Activated naive CD8-positive, alpha-beta T cell (primary cell): ENCODE results near the gene NCKAP5.

Experiments used
- H3K27ac Mint-ChIP-seq: one replicate; pipeline ENCODE4 v1.8.0; 2021; ENCODE audit warnings: mixed read lengths
- H3K27me3 Mint-ChIP-seq: one replicate; pipeline ENCODE4 v1.8.0; 2021; ENCODE audit warnings: mixed read lengths
- H3K36me3 Mint-ChIP-seq: one replicate; pipeline ENCODE4 v1.8.0; 2021; ENCODE audit warnings: mixed read lengths
- H3K4me1 Mint-ChIP-seq: one replicate; pipeline ENCODE4 v1.8.0; 2021; ENCODE audit warnings: low read depth, mixed read lengths
- H3K4me3 Mint-ChIP-seq: one replicate; pipeline ENCODE4 v1.8.0; 2021; ENCODE audit warnings: mild to moderate bottlenecking, mixed read lengths
- H3K9me3 Mint-ChIP-seq: one replicate; pipeline ENCODE4 v1.8.0; 2021; ENCODE audit warnings: low read depth, mixed read lengths

NCKAP5 gene

GRCh38 chr2:133425612-133426011 is 142.7 kb downstream of the NCKAP5 start:
- no peak overlapping the region for H3K27ac Mint-ChIP-seq
- no peaks in the 10 kb centered on the region for H3K9me3 Mint-ChIP-seq
- H3K4me1 Mint-ChIP-seq, result no peaks in the 10 kb centered on the region
- no peaks in the 10 kb centered on the region for H3K36me3 Mint-ChIP-seq
- H3K4me3 Mint-ChIP-seq, result no peak overlapping the region
- peaks cover 3% of the 10 kb centered on the region for H3K27me3 Mint-ChIP-seq

GRCh38 chr2:133424876-133425275 is 143.4 kb downstream of the NCKAP5 start:
- Mint-ChIP-seq H3K9me3 (no peaks in the 10 kb centered on the region), H3K4me1 (no peaks in the 10 kb centered on the region), H3K36me3 (no peaks in the 10 kb centered on the region), H3K4me3 (no peak overlapping the region), H3K27me3 (peaks cover 3% of the 10 kb centered on the region), H3K27ac (no peak overlapping the region)

GRCh38 chr2:133422931-133423351 is 145.3 kb downstream of the NCKAP5 start:
- H3K4me3 Mint-ChIP-seq, result no peak overlapping the region
- H3K36me3 Mint-ChIP-seq, result no peaks in the 10 kb centered on the region
- H3K27me3 Mint-ChIP-seq, result peaks cover 5% of the 10 kb centered on the region
- no peaks in the 10 kb centered on the region for H3K4me1 Mint-ChIP-seq
- no peak overlapping the region for H3K27ac Mint-ChIP-seq
- no peaks in the 10 kb centered on the region for H3K9me3 Mint-ChIP-seq

- H3K36me3 Mint-ChIP-seq, result no peaks in the 10 kb centered on the region
- no peak overlapping the region for H3K4me3 Mint-ChIP-seq
- H3K27me3 Mint-ChIP-seq, result peaks cover 5% of the 10 kb centered on the region
- H3K9me3 Mint-ChIP-seq, result no peaks in the 10 kb centered on the region
- H3K4me1 Mint-ChIP-seq, result no peaks in the 10 kb centered on the region
- H3K27ac Mint-ChIP-seq, result no peak overlapping the region
These were observed 146.5 kb downstream of the NCKAP5 start for GRCh38 chr2:133421516-133422324.

- Mint-ChIP-seq H3K4me1 (no peaks in the 10 kb centered on the region), H3K4me3 (no peak overlapping the region), H3K36me3 (no peaks in the 10 kb centered on the region), H3K27me3 (peaks cover 5% of the 10 kb centered on the region), H3K27ac (no peak overlapping the region), H3K9me3 (no peaks in the 10 kb centered on the region)
These were observed 147.5 kb downstream of the NCKAP5 start for GRCh38 chr2:133420788-133421187.

- Mint-ChIP-seq H3K36me3 (no peaks in the 10 kb centered on the region), H3K27me3 (peaks cover 2% of the 10 kb centered on the region), H3K27ac (no peak overlapping the region), H3K4me3 (no peak overlapping the region), H3K9me3 (no peaks in the 10 kb centered on the region), H3K4me1 (no peaks in the 10 kb centered on the region)
These were observed 149.6 kb downstream of the NCKAP5 start for GRCh38 chr2:133418671-133419070.

DNA sequence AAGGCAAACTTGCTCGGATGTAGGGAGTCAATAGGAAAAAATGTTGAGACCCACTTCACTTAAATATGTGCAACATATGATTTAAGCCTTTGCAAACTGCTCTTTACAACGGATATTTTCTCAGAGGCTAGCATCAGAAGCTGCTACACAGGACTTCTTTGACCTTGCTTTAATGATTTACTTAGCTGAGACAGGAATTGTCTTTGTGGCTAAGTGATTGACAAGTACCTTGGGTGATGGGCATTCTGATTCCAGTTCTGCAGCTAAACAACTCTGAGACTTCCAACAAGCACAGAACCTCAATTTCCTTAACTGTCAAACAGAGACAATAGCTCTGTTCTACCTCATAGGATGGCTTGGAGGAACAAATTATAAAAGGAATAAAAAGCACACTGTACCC is 150.2 kb downstream of the NCKAP5 start:
- H3K9me3 Mint-ChIP-seq, result no peaks in the 10 kb centered on the region
- H3K36me3 Mint-ChIP-seq, result no peaks in the 10 kb centered on the region
- peaks cover 2% of the 10 kb centered on the region for H3K27me3 Mint-ChIP-seq
- no peak overlapping the region for H3K27ac Mint-ChIP-seq
- no peaks in the 10 kb centered on the region for H3K4me1 Mint-ChIP-seq
- no peak overlapping the region for H3K4me3 Mint-ChIP-seq

DNA sequence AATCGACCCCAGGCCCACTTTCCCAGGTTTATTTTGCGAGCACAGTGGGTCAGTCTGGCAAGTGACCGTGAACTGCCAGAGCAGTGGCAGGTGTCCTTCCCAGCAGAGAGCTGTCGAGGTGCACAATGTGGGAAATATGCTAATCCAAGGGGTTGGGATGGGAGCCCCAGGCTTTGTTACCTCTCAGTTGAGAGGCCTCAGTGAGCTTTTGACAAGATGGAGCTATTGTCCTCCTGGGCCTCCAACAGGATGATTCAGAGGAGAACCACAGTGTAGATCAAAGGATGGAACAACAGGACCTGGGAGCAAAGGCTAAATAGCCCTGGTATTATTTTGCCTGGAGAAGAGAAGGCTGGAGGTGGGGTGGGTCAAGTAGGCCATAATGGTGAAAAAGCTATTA is 150.8 kb downstream of the NCKAP5 start:
- no peaks in the 10 kb centered on the region for H3K36me3 Mint-ChIP-seq
- no peak overlapping the region for H3K27ac Mint-ChIP-seq
- no peak overlapping the region for H3K4me3 Mint-ChIP-seq
- H3K9me3 Mint-ChIP-seq, result no peaks in the 10 kb centered on the region
- peaks cover 2% of the 10 kb centered on the region for H3K27me3 Mint-ChIP-seq
- no peaks in the 10 kb centered on the region for H3K4me1 Mint-ChIP-seq

DNA sequence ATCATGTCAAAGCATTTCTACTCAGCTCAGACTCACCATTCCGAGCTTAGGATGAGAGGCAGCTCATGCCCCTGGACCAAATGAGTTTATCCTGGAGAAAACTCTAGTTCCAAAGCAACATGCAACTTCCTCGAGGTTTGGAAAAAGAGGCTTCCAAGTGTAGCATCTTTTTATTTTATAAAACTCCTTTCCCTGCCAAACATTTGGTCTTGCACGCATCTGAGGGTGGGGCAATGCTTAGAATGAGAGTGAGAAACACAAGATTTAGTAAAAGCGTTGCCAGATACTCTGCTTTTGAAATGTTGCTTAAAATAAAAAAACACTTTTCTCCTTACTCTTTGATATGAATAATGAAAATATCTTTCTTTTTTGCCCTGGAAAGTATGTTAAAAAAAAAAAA is 151.5 kb downstream of the NCKAP5 start:
- peaks cover 2% of the 10 kb centered on the region for H3K27me3 Mint-ChIP-seq
- no peaks in the 10 kb centered on the region for H3K9me3 Mint-ChIP-seq
- no peaks in the 10 kb centered on the region for H3K36me3 Mint-ChIP-seq
- H3K27ac Mint-ChIP-seq, result no peak overlapping the region
- H3K4me1 Mint-ChIP-seq, result no peaks in the 10 kb centered on the region
- no peak overlapping the region for H3K4me3 Mint-ChIP-seq

GRCh38 chr2:133416146-133416545 is 152.1 kb downstream of the NCKAP5 start:
- Mint-ChIP-seq H3K4me1 (no peaks in the 10 kb centered on the region), H3K36me3 (no peaks in the 10 kb centered on the region), H3K9me3 (peaks cover 3% of the 10 kb centered on the region), H3K27ac (no peak overlapping the region), H3K27me3 (peaks cover 2% of the 10 kb centered on the region), H3K4me3 (no peak overlapping the region)

DNA sequence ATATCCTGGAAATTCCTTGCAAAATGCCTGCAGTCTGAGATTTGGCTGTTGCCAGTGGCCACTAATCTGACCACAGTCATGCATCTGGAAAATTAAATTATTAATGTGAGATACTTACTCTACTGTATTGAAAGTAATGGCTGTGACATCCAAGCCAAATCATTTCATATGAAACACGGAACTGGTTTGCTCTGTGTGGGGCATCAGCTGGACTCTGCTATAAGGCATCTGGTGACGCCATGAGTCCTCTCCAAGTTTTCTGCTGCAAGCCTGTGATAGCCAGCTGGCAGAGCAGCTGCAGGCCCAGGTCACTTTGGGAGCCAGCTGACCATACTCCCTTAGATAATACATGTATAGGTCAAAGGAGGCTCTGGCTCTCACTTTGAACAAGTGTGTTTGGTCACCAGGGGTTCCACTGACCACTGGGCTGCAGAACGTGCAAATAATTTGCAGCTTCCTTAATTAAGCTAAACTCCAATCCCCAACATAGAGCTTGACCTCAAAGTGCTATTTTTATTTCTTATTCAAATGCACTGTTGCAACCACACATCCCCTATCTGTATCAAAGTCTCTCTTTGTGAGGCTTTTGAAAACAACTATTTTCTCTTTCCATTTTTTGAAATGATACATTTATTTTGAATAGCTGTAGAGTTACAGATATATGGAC is 152.9 kb downstream of the NCKAP5 start:
- Mint-ChIP-seq H3K4me3 (no peak overlapping the region), H3K36me3 (no peaks in the 10 kb centered on the region), H3K27me3 (peaks cover 2% of the 10 kb centered on the region), H3K9me3 (peaks cover 4% of the 10 kb centered on the region), H3K4me1 (no peaks in the 10 kb centered on the region), H3K27ac (no peak overlapping the region)

DNA sequence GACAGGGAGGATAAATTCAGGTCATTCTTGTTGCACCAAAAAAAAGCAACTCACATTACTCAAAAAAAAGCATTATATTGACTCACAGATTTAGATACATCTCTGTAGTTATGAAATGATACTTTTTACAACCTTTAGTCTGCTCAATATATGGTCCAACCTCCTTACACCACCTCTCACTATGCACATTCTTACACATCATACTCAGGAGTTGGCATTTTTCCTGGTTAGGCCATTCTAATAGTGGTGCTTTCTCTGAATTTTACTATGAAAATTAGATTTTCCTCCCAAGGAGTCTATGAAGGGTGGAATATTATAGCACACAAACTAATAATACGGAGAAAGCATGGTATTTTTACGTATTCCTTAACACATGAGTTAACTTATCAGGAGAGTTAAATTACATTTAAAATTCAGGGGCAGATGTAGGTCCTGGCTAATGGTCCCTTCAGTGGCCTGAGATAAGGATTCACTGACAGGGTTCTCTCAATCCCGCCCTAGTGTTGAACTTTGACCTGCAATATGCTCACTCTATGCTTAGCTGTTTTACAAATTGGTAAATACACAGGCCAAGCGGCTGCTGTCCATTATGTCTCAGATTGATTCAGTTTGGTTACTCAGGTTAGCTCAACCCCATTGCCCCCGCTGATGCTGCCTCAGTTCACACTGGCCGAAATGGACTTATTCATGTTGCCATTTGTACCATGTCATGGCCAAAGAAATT is 153.6 kb downstream of the NCKAP5 start:
- Mint-ChIP-seq H3K9me3 (peaks cover 4% of the 10 kb centered on the region), H3K27ac (no peak overlapping the region), H3K4me1 (no peaks in the 10 kb centered on the region), H3K27me3 (peaks cover 2% of the 10 kb centered on the region), H3K36me3 (no peaks in the 10 kb centered on the region), H3K4me3 (no peak overlapping the region)

DNA sequence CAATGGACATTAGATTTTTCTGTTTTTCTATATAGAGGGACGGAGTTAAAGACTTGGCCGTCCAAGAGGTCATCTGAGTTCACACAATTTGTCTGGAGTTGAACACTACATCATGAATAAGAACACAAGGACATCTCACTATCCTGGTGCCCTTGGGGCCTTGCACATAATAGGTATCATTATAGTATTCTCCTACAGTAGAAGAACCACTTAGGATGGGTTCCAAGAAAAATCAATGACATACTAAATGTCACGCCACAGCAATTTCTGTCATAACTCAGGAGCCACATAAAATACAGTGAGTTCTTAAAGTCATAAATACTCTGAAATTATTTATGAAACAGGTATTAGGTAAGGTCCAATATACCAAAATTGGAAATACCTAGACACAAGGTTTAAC is 154.4 kb downstream of the NCKAP5 start:
- peaks cover 4% of the 10 kb centered on the region for H3K9me3 Mint-ChIP-seq
- H3K4me1 Mint-ChIP-seq, result no peaks in the 10 kb centered on the region
- no peak overlapping the region for H3K4me3 Mint-ChIP-seq
- H3K36me3 Mint-ChIP-seq, result no peaks in the 10 kb centered on the region
- H3K27ac Mint-ChIP-seq, result no peak overlapping the region
- no peaks in the 10 kb centered on the region for H3K27me3 Mint-ChIP-seq

- no peak overlapping the region for H3K27ac Mint-ChIP-seq
- no peaks in the 10 kb centered on the region for H3K4me1 Mint-ChIP-seq
- peaks cover 4% of the 10 kb centered on the region for H3K9me3 Mint-ChIP-seq
- H3K27me3 Mint-ChIP-seq, result no peaks in the 10 kb centered on the region
- no peaks in the 10 kb centered on the region for H3K36me3 Mint-ChIP-seq
- H3K4me3 Mint-ChIP-seq, result no peak overlapping the region
These were observed 155.6 kb downstream of the NCKAP5 start for GRCh38 chr2:133412694-133413093.

GRCh38 chr2:133411857-133412256 is 156.4 kb downstream of the NCKAP5 start:
- Mint-ChIP-seq H3K4me1 (no peaks in the 10 kb centered on the region), H3K27me3 (peaks cover 1% of the 10 kb centered on the region), H3K27ac (no peak overlapping the region), H3K9me3 (peaks cover 4% of the 10 kb centered on the region), H3K4me3 (no peak overlapping the region), H3K36me3 (no peaks in the 10 kb centered on the region)
